H1 (cell line): ENCODE data around the gene CIAO3.

Experiments
- EP300 ChIP-seq, 2 experiments: IDR thresholded peaks; 1 replicate in 1 of 2; 2 replicates in 1 of 2; pipeline ENCODE4 v1.6.1; 2011 to 2012; ENCODE audit warnings: low read depth in 2 of 2, low read length in 2 of 2, mild to moderate bottlenecking in 2 of 2, borderline replicate concordance in 1 of 2, inconsistent platforms in 1 of 2, moderate library complexity in 1 of 2
- EZH2 ChIP-seq: fragments of 200-600 bp; sonication (generic); IDR thresholded peaks from 2 replicates; pipeline ENCODE4 v1.7.1; 2012; ENCODE audit warnings: low read depth, mild to moderate bottlenecking, moderate library complexity, low read length, inconsistent platforms; ENCODE audit not compliant: severe bottlenecking
- POLR2A ChIP-seq, 2 experiments: IDR thresholded peaks; 1 replicate in 1 of 2; 2 replicates in 1 of 2; pipeline ENCODE4 v1.6.1; 2011; ENCODE audit warnings: low read depth in 2 of 2, low read length in 2 of 2, mild to moderate bottlenecking in 2 of 2; ENCODE audit errors: control extremely low read depth in 1 of 2
- POLR2AphosphoS5 ChIP-seq: IDR thresholded peaks from 2 replicates; pipeline ENCODE4 v1.6.1; 2011; ENCODE audit warnings: low read depth, low read length
- SIN3A ChIP-seq, 2 experiments: IDR thresholded peaks in 1 of 2; conservative IDR thresholded peaks in 1 of 2; 2 replicates each; pipeline ENCODE4 v1.6.1; 2011 to 2012; ENCODE audit warnings: low read length in 2 of 2, improper control_type of control experiment in 1 of 2, low read depth in 1 of 2, mild to moderate bottlenecking in 1 of 2
- SP1 ChIP-seq: IDR thresholded peaks from 2 replicates; pipeline ENCODE4 v1.6.1; 2011; ENCODE audit warnings: low read depth, low read length
- TF ChIP-seq, protein P1 (sequence below), 3 experiments: IDR thresholded peaks; 1 replicate in 2 of 3; 2 replicates in 1 of 3; pipeline versions ENCODE4 v1.5.1 to v1.6.1; 2011; ENCODE audit warnings: low read length in 3 of 3, mild to moderate bottlenecking in 3 of 3, inconsistent platforms in 2 of 3, low read depth in 1 of 3, moderate library complexity in 1 of 3; ENCODE audit not compliant: insufficient read depth in 1 of 3; ENCODE audit errors: control extremely low read depth in 1 of 3

- TF ChIP-seq SIN3A (conservative IDR thresholded peaks at IDR 0.05 in 1 of 2, IDR thresholded peaks at IDR 0.05 in 1 of 2; ENCODE audit: low read depth in 1 of 2, low read length in 2 of 2), result no peak; a peak in 1 of 4 replicates
- TF ChIP-seq, protein P1, sequence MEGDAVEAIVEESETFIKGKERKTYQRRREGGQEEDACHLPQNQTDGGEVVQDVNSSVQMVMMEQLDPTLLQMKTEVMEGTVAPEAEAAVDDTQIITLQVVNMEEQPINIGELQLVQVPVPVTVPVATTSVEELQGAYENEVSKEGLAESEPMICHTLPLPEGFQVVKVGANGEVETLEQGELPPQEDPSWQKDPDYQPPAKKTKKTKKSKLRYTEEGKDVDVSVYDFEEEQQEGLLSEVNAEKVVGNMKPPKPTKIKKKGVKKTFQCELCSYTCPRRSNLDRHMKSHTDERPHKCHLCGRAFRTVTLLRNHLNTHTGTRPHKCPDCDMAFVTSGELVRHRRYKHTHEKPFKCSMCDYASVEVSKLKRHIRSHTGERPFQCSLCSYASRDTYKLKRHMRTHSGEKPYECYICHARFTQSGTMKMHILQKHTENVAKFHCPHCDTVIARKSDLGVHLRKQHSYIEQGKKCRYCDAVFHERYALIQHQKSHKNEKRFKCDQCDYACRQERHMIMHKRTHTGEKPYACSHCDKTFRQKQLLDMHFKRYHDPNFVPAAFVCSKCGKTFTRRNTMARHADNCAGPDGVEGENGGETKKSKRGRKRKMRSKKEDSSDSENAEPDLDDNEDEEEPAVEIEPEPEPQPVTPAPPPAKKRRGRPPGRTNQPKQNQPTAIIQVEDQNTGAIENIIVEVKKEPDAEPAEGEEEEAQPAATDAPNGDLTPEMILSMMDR (IDR thresholded peaks at IDR 0.05; ENCODE audit: control extremely low read depth in 1 of 3, insufficient read depth in 1 of 3, low read depth in 1 of 3, low read length in 3 of 3), result no peak
- no peak for TF ChIP-seq POLR2A (IDR thresholded peaks at IDR 0.05; ENCODE audit: control extremely low read depth in 1 of 2, low read depth in 2 of 2, low read length in 2 of 2)
- TF ChIP-seq EZH2, result no peak
- TF ChIP-seq SP1, result 0 out of 2 replicates have a peak, but pooled peaks have one; percentile 39
- no peak for TF ChIP-seq POLR2AphosphoS5
- TF ChIP-seq EP300 (IDR thresholded peaks at IDR 0.05; ENCODE audit: borderline replicate concordance in 1 of 2, low read depth in 2 of 2, low read length in 2 of 2), result no peak
Observed at GRCh38 chr16:714558-715476, 26.0 kb downstream of the CIAO3 start, which contains the start of gene METRN.
